HepG2 (cell line): ENCODE results near the gene TTBK1. TPM values are rescaled to one million over a fixed set of nuclear protein-coding genes. Genes with fewer than 3 reads are reported as not detected.

Experiments
- ASH2L ChIP-seq: fragments of 300-600, 200-600 bp; sonication (generic); IDR thresholded peaks from 2 replicates; pipeline ENCODE4 v1.7.0; 2017; ENCODE audit warnings: low read depth, mild to moderate bottlenecking, moderate library complexity, mixed read lengths, low read length; ENCODE audit not compliant: insufficient read length
- ATF1 ChIP-seq: IDR thresholded peaks from 2 replicates; pipeline ENCODE4 v1.6.1; 2016; ENCODE audit warnings: mild to moderate bottlenecking, control low read depth
- ETV5 ChIP-seq: IDR thresholded peaks from 2 replicates; pipeline ENCODE4 v1.6.1; 2018; ENCODE audit warnings: missing biosample characterization, missing genetic modification reagents, inconsistent platforms, borderline replicate concordance
- GATA4 ChIP-seq: sonication (generic); IDR thresholded peaks from 2 replicates; pipeline ENCODE4 v1.6.1; 2016; ENCODE audit warnings: antibody characterized with exemption, low read depth, borderline replicate concordance
- HDAC6 ChIP-seq: fragments of 200-600 bp; sonication (generic); IDR thresholded peaks from 2 replicates; pipeline ENCODE4 v1.7.0; 2017; ENCODE audit warnings: mild to moderate bottlenecking, antibody characterized with exemption, low read length, low read depth
- NR3C1 ChIP-seq: sonication (generic); formaldehyde crosslinking; IDR thresholded peaks from 2 replicates; pipeline ENCODE4 v1.4.0; 2020; ENCODE audit warnings: missing genetic modification reagents
- PHF20 ChIP-seq: sonication (generic); formaldehyde crosslinking; IDR thresholded peaks from 2 replicates; pipeline ENCODE4 v1.5.0; 2020; ENCODE audit warnings: mild to moderate bottlenecking, missing genetic modification reagents
- RNF219 ChIP-seq: sonication (generic); formaldehyde crosslinking; IDR thresholded peaks from 2 replicates; pipeline ENCODE4 v1.5.0; 2020; ENCODE audit warnings: mild to moderate bottlenecking, missing genetic modification reagents
- SAP130 ChIP-seq: IDR thresholded peaks from 2 replicates; pipeline ENCODE4 v1.6.1; 2016; ENCODE audit warnings: low read depth
- SOX5 ChIP-seq: IDR thresholded peaks from 2 replicates; pipeline ENCODE4 v1.6.1; 2016; ENCODE audit warnings: borderline replicate concordance
- TBX3 ChIP-seq: fragments of 450-650 bp; IDR thresholded peaks from 2 replicates; pipeline ENCODE4 v1.6.1; 2017; ENCODE audit warnings: antibody characterized with exemption, mild to moderate bottlenecking, inconsistent platforms, borderline replicate concordance
- TEAD3 ChIP-seq: optimal IDR thresholded peaks from 2 replicates; pipeline ENCODE3; 2016; ENCODE audit warnings: borderline replicate concordance
- ZBTB20 ChIP-seq: sonication (generic); formaldehyde crosslinking; IDR thresholded peaks from 2 replicates; pipeline ENCODE4 v1.8.1; 2023; ENCODE audit warnings: missing genetic modification reagents, low read depth, mild to moderate bottlenecking, borderline replicate concordance
- ZFP36 ChIP-seq: fragments of 150-350 bp; IDR thresholded peaks from 2 replicates; pipeline ENCODE4 v1.6.1; 2018; ENCODE audit warnings: borderline replicate concordance, low read length, low read depth; ENCODE audit not compliant: partially characterized antibody
- ZMYM3 ChIP-seq: sonication (generic); formaldehyde crosslinking; IDR thresholded peaks from 2 replicates; pipeline ENCODE4 v1.5.1; 2020; ENCODE audit warnings: mild to moderate bottlenecking, missing genetic modification reagents
- ZNF572 ChIP-seq: sonication (generic); formaldehyde crosslinking; IDR thresholded peaks from 2 replicates; pipeline ENCODE4 v1.5.1; 2020; ENCODE audit warnings: mild to moderate bottlenecking, missing genetic modification reagents
- ZNF660 ChIP-seq: sonication (generic); formaldehyde crosslinking; IDR thresholded peaks from 2 replicates; pipeline ENCODE4 v1.5.1; 2020; ENCODE audit warnings: mild to moderate bottlenecking, low read depth, missing genetic modification reagents, borderline replicate concordance
- ZNF790 ChIP-seq: sonication (generic); formaldehyde crosslinking; IDR thresholded peaks from 2 replicates; pipeline ENCODE4 v1.8.0; 2022; ENCODE audit warnings: missing genetic modification reagents, mild to moderate bottlenecking, borderline replicate concordance
- polyA plus RNA-seq, 8 experiments: library from polyadenylated mRNA; depleted of rRNA in 3 of 8; stranded (reverse) in 7 of 8; unstranded in 1 of 8; fragments of >200 nt; fragmentation: Illumina TruSeq in 4 of 8; extraction: Trizol in 4 of 8; gene quantifications; 2 replicates each; pipeline versions ENCODE4 v1.2.1 to v1.2.3, GENCODE V29; 2011 to 2016; ENCODE audit warnings: low read depth in 4 of 8, missing spikeins in 1 of 8, mixed read lengths in 1 of 8; ENCODE audit not compliant: insufficient read depth in 1 of 8
- total RNA-seq, 5 experiments: library from RNA; depleted of rRNA; stranded (reverse); fragments of >200 nt; fragmentation: Illumina TruSeq; extraction: Trizol; gene quantifications; 2 replicates each; pipeline ENCODE4 v1.2.3, GENCODE V29; 2016; ENCODE audit warnings: low read depth in 1 of 5
- TF ChIP-seq, protein P1 (sequence below): IDR thresholded peaks from 2 replicates; pipeline ENCODE4 v1.6.1; 2018; ENCODE audit warnings: missing genetic modification reagents
- TF ChIP-seq, protein P2 (sequence below): sonication (generic); formaldehyde crosslinking; IDR thresholded peaks from 2 replicates; pipeline ENCODE4 v1.4.0; 2020; ENCODE audit warnings: missing genetic modification reagents, borderline replicate concordance
- TF ChIP-seq, protein P3 (sequence below): sonication (generic); formaldehyde crosslinking; IDR thresholded peaks from 2 replicates; pipeline ENCODE4 v1.4.0; 2020; ENCODE audit warnings: missing genetic modification reagents, mild to moderate bottlenecking, borderline replicate concordance
- TF ChIP-seq, protein P4 (sequence below): sonication (generic); formaldehyde crosslinking; IDR thresholded peaks from 2 replicates; pipeline ENCODE4 v1.5.0; 2020; ENCODE audit warnings: missing genetic modification reagents

Gene TTBK1
- total and polyA plus RNA-seq, 2 of the 13 experiments (the other 11 are each of a cell fraction or from before 2014, with no cell fraction given): 0.24 to 0.33 TPM

DNA sequence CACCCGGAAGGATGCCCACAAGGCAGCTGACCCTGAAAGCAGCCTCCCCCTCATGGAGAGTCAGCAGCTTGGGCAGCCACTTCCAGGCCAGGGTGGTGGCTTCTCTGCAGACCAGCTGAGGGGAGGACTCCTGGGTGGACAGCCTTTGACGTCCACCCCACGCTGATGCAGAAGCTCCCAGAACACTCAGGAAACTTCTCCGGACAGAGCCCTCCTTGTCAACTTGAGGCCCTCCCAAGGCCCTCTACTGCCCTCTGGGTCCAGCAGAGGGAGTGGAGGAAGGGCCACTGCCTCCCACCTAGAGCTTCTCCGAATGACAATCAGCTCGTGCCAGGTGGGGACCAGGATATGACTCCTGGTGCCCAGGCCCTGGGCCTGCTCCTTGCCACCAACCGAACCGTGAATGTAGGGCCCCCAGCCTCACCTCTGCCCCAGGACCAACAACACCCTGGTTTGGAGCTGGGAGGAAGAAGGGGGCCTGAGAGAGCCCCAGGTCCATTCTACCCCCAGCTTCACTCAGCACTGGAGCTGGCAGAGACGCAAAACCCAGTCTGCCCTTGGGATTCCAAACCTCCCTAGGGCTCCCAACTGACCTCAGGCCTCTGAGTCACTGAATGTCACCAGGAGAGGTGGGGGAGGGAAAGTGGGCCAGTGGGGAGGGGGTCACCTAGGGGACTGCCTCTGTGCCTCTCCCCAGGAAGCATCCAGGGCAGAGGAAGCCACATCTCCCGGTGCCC lies 43.9 kb downstream of the TTBK1 start (continued):
- TF ChIP-seq ZNF660 (no peak), ETV5 (CRISPR knock-in tag) (no peak), SOX5 (CRISPR knock-in tag) (peak; percentile 13; the same call in 1 of the 2 replicates), ZMYM3 (no peak), ZBTB20 (CRISPR knock-in tag) (peak; percentile 46; the same call in 1 of the 2 replicates), TEAD3 (CRISPR knock-in tag) (no peak), ZNF790 (CRISPR knock-in tag) (no peak), ZFP36 (no peak), TBX3 (no peak), ZNF572 (CRISPR knock-in tag) (0 out of 2 replicates have a peak, but pooled peaks have one; percentile 1), GATA4 (no peak), RNF219 (CRISPR knock-in tag) (no peak), PHF20 (CRISPR knock-in tag) (no peak), SAP130 (CRISPR knock-in tag) (peak; percentile 66), ATF1 (CRISPR knock-in tag) (no peak), ASH2L (no peak), HDAC6 (no peak), NR3C1 (no peak)
- TF ChIP-seq, protein P1, sequence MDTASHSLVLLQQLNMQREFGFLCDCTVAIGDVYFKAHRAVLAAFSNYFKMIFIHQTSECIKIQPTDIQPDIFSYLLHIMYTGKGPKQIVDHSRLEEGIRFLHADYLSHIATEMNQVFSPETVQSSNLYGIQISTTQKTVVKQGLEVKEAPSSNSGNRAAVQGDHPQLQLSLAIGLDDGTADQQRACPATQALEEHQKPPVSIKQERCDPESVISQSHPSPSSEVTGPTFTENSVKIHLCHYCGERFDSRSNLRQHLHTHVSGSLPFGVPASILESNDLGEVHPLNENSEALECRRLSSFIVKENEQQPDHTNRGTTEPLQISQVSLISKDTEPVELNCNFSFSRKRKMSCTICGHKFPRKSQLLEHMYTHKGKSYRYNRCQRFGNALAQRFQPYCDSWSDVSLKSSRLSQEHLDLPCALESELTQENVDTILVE (CRISPR knock-in tag): no peak
- TF ChIP-seq, protein P2, sequence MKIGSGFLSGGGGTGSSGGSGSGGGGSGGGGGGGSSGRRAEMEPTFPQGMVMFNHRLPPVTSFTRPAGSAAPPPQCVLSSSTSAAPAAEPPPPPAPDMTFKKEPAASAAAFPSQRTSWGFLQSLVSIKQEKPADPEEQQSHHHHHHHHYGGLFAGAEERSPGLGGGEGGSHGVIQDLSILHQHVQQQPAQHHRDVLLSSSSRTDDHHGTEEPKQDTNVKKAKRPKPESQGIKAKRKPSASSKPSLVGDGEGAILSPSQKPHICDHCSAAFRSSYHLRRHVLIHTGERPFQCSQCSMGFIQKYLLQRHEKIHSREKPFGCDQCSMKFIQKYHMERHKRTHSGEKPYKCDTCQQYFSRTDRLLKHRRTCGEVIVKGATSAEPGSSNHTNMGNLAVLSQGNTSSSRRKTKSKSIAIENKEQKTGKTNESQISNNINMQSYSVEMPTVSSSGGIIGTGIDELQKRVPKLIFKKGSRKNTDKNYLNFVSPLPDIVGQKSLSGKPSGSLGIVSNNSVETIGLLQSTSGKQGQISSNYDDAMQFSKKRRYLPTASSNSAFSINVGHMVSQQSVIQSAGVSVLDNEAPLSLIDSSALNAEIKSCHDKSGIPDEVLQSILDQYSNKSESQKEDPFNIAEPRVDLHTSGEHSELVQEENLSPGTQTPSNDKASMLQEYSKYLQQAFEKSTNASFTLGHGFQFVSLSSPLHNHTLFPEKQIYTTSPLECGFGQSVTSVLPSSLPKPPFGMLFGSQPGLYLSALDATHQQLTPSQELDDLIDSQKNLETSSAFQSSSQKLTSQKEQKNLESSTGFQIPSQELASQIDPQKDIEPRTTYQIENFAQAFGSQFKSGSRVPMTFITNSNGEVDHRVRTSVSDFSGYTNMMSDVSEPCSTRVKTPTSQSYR (CRISPR knock-in tag): peak; percentile 59; the same call in 1 of the 2 replicates
- TF ChIP-seq, protein P3, sequence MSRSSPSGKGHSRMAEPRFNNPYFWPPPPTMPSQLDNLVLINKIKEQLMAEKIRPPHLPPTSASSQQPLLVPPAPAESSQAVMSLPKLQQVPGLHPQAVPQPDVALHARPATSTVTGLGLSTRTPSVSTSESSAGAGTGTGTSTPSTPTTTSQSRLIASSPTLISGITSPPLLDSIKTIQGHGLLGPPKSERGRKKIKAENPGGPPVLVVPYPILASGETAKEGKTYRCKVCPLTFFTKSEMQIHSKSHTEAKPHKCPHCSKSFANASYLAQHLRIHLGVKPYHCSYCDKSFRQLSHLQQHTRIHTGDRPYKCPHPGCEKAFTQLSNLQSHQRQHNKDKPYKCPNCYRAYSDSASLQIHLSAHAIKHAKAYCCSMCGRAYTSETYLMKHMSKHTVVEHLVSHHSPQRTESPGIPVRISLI: no peak
- TF ChIP-seq, protein P4, sequence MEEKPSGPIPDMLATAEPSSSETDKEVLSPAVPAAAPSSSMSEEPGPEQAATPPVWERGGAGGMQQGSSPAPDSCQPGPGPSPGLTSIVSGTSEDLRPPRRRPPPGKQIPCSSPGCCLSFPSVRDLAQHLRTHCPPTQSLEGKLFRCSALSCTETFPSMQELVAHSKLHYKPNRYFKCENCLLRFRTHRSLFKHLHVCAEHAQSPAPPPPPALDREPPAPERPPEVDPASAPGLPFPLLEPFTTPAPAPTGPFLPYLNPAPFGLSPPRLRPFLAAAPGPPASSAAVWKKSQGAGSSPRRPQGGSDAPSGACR: 0 out of 2 replicates have a peak, but pooled peaks have one; percentile 46
